Measurements from ENCODE around the gene POLL. TPM values are rescaled to one million over a fixed set of nuclear protein-coding genes. Genes with fewer than 3 reads are reported as not detected.
A peak's percentile ranks its signal among the peaks of the same experiment; 100 is the strongest.

Gene POLL
- total and polyA plus RNA-seq, 2 donors (not counting 3 experiments of a cell fraction or from before 2014, with no cell fraction given) = 34.3 to 42.3 TPM

GRCh38 chr10:101569622-101570427 is 18.2 kb downstream of the POLL start:
- FAIRE-seq (peak; percentile 56), DNase-seq (ENCODE audit: low read depth, low spot score) (peak; percentile 62)
- intact Hi-C loops (cut with micrococcal nuclease) (loop anchor here (1.0 kb wide), 6 partner anchors 75 to 409 kb away; no protein-coding TSS in a partner anchor), dilution Hi-C loops (cut with MboI; ENCODE audit: extremely low pct_ligation_motif_present, low sequenced_read_pairs) (no loop called here)
- no TSS peak for BruUV-seq (replicated peaks)
- Histone ChIP-seq H3K9ac (replicated peaks; ENCODE audit: extremely low read depth, insufficient read depth, low read length) (no peak overlapping the region), H3K4me2 (ENCODE audit: insufficient read depth, low read length) (peak overlapping the region; percentile 47), H3K27ac (ENCODE audit: insufficient read depth, low read depth, low read length) (no peak overlapping the region), H2AFZ (ENCODE audit: low read depth, low read length) (peak overlapping the region; percentile 68), H3K4me1 (ENCODE audit: control insufficient read depth, extremely low read depth, insufficient read depth, low read length) (peaks cover 7% of the 10 kb centered on the region), H3K9me1 (replicated peaks; ENCODE audit: control insufficient read depth, extremely low read depth, insufficient read depth, low read length) (no peaks in the 10 kb centered on the region), H3K36me3 (ENCODE audit: control insufficient read depth in 2 of 2, extremely low read depth in 1 of 2, insufficient read depth in 2 of 2, low read length in 2 of 2) (no peaks in the 10 kb centered on the region), H3K79me2 (ENCODE audit: control insufficient read depth, insufficient read depth, low read length) (no peaks in the 10 kb centered on the region), H3K27me3 (ENCODE audit: control insufficient read depth in 2 of 2, insufficient read depth in 2 of 2, low read length in 2 of 2) (peaks cover 26 to 27% of the 10 kb centered on the region in 2 experiments), H3K4me3 (replicated peaks in 1 of 3; ENCODE audit: insufficient read depth in 1 of 3, low read depth in 1 of 3, low read length in 3 of 3) (peak overlapping the region in 1 of 3 experiments; percentile 39), H4K20me1 (replicated peaks; ENCODE audit: control insufficient read depth, extremely low read depth, insufficient read depth, low read length) (no peaks in the 10 kb centered on the region), H3K9me3 (replicated peaks; ENCODE audit: control insufficient read depth, insufficient read depth, low read length) (no peaks in the 10 kb centered on the region)
- TF ChIP-seq CTCF (IDR thresholded peaks at IDR 0.05; ENCODE audit: extremely low read depth in 1 of 2, insufficient read depth in 1 of 2, low read depth in 1 of 2, low read length in 2 of 2) (peak; percentile 46 to 90), MAX (IDR thresholded peaks at IDR 0.05; ENCODE audit: insufficient read depth, insufficient read length) (no peak)
- ChIA-PET CTCF (interaction anchor here (0.7 to 4.0 kb wide), 30 partner anchors 8 to 474 kb away, joined by 3 to 78 read pairs (median 6); no protein-coding TSS in a partner anchor), POLR2A (no interaction called here)

GRCh38 chr10:101569323-101569621 is 18.8 kb downstream of the POLL start:
- FAIRE-seq (no peak), DNase-seq (ENCODE audit: low read depth, low spot score) (no peak)
- BruUV-seq (replicated peaks) = no TSS peak
- Histone ChIP-seq H3K9ac (replicated peaks; ENCODE audit: extremely low read depth, insufficient read depth, low read length) (no peak overlapping the region), H3K27ac (ENCODE audit: insufficient read depth, low read depth, low read length) (no peak overlapping the region), H3K79me2 (ENCODE audit: control insufficient read depth, insufficient read depth, low read length) (no peaks in the 10 kb centered on the region), H3K27me3 (ENCODE audit: control insufficient read depth in 2 of 2, insufficient read depth in 2 of 2, low read length in 2 of 2) (peaks cover 26 to 27% of the 10 kb centered on the region in 2 experiments), H3K9me1 (replicated peaks; ENCODE audit: control insufficient read depth, extremely low read depth, insufficient read depth, low read length) (no peaks in the 10 kb centered on the region), H4K20me1 (replicated peaks; ENCODE audit: control insufficient read depth, extremely low read depth, insufficient read depth, low read length) (no peaks in the 10 kb centered on the region), H3K9me3 (replicated peaks; ENCODE audit: control insufficient read depth, insufficient read depth, low read length) (no peaks in the 10 kb centered on the region), H3K36me3 (ENCODE audit: control insufficient read depth in 2 of 2, extremely low read depth in 1 of 2, insufficient read depth in 2 of 2, low read length in 2 of 2) (no peaks in the 10 kb centered on the region), H3K4me3 (replicated peaks in 1 of 3; ENCODE audit: insufficient read depth in 1 of 3, low read depth in 1 of 3, low read length in 3 of 3) (no peak overlapping the region), H2AFZ (ENCODE audit: low read depth, low read length) (no peak overlapping the region), H3K4me1 (ENCODE audit: control insufficient read depth, extremely low read depth, insufficient read depth, low read length) (peaks cover 7% of the 10 kb centered on the region), H3K4me2 (ENCODE audit: insufficient read depth, low read length) (no peak overlapping the region)
- TF ChIP-seq CTCF (IDR thresholded peaks at IDR 0.05; ENCODE audit: extremely low read depth in 1 of 2, insufficient read depth in 1 of 2, low read depth in 1 of 2, low read length in 2 of 2) (no peak), EZH2 (IDR thresholded peaks at IDR 0.05; ENCODE audit: borderline replicate concordance, low read depth, low read length, severe bottlenecking) (no peak), POLR2A (IDR thresholded peaks at IDR 0.05; ENCODE audit: low read depth, low read length) (no peak), FOS (IDR thresholded peaks at IDR 0.05; ENCODE audit: borderline replicate concordance, insufficient read depth, low read length) (no peak), POLR2AphosphoS5 (IDR thresholded peaks at IDR 0.05; ENCODE audit: insufficient read depth, low read depth, low read length) (no peak), JUN (IDR thresholded peaks at IDR 0.05; ENCODE audit: borderline replicate concordance, insufficient read depth, insufficient read length, low read depth) (no peak), MAX (IDR thresholded peaks at IDR 0.05; ENCODE audit: insufficient read depth, insufficient read length) (no peak), MYC (IDR thresholded peaks at IDR 0.05; ENCODE audit: low read depth, low read length) (no peak), GATA2 (IDR thresholded peaks at IDR 0.05; ENCODE audit: insufficient read depth, insufficient read length, low read depth, low read length) (no peak)
- dilution Hi-C loops (cut with MboI; ENCODE audit: extremely low pct_ligation_motif_present, low sequenced_read_pairs) (no loop called here), intact Hi-C loops (cut with micrococcal nuclease) (no loop called here)
- CTCF ChIA-PET = interaction anchor here (0.7 to 4.0 kb wide), 13 partner anchors 8 to 408 kb away, joined by 3 to 78 read pairs (median 11); no protein-coding TSS in a partner anchor
- POLR2A ChIA-PET = no interaction called here

Data from endothelial cell of umbilical vein (primary cell).